Neutrophil (primary cell): ENCODE measurements around the gene RAB25.

ENCODE experiments used
- H3K27ac ChIP-seq: fragments of 200-600 bp; sonication (generic); 2 replicates; pipeline ENCODE4 v1.5.1; 2016; ENCODE audit warnings: mild to moderate bottlenecking, moderate library complexity
- H3K27me3 ChIP-seq: fragments of 200-600 bp; sonication (generic); 2 replicates; pipeline ENCODE4 v1.6.0; 2016; ENCODE audit warnings: mild to moderate bottlenecking
- H3K36me3 ChIP-seq: fragments of 200-600 bp; sonication (generic); 2 replicates; pipeline ENCODE4 v1.5.1; 2017
- H3K4me1 ChIP-seq, 2 experiments: fragments of 200-600 bp in 1 of 2; sonication (generic) in 1 of 2; 1 replicate in 1 of 2; 2 replicates in 1 of 2; pipeline versions ENCODE4 v1.5.1 to v1.6.1; 2013 to 2016; ENCODE audit warnings: low read depth in 1 of 2, low read length in 1 of 2, mild to moderate bottlenecking in 1 of 2, moderate library complexity in 1 of 2; ENCODE audit not compliant: control insufficient read depth in 1 of 2, insufficient read depth in 1 of 2
- H3K4me3 ChIP-seq, 2 experiments: fragments of 200-600 bp in 1 of 2; sonication (generic) in 1 of 2; 1 replicate in 1 of 2; 2 replicates in 1 of 2; pipeline ENCODE4 v1.5.1; 2013 to 2016; ENCODE audit warnings: low read depth in 1 of 2, low read length in 1 of 2, mild to moderate bottlenecking in 1 of 2, moderate library complexity in 1 of 2
- H3K9me3 ChIP-seq: fragments of 200-600 bp; sonication (generic); 2 replicates; pipeline ENCODE4 v1.5.1; 2016
- TF ChIP-seq, protein P1 (sequence below): fragments of 200-600 bp; sonication (generic); IDR thresholded peaks from 2 replicates; pipeline ENCODE4 v1.5.1; 2016; ENCODE audit warnings: antibody characterized with exemption

The RAB25 gene

GRCh38 chr1:156073740-156074139 lies 12.8 kb downstream of the RAB25 start:
- peaks cover 44% of the 10 kb centered on the region for H3K27me3 ChIP-seq
- no peak overlapping the region for H3K27ac ChIP-seq
- TF ChIP-seq, protein P1, sequence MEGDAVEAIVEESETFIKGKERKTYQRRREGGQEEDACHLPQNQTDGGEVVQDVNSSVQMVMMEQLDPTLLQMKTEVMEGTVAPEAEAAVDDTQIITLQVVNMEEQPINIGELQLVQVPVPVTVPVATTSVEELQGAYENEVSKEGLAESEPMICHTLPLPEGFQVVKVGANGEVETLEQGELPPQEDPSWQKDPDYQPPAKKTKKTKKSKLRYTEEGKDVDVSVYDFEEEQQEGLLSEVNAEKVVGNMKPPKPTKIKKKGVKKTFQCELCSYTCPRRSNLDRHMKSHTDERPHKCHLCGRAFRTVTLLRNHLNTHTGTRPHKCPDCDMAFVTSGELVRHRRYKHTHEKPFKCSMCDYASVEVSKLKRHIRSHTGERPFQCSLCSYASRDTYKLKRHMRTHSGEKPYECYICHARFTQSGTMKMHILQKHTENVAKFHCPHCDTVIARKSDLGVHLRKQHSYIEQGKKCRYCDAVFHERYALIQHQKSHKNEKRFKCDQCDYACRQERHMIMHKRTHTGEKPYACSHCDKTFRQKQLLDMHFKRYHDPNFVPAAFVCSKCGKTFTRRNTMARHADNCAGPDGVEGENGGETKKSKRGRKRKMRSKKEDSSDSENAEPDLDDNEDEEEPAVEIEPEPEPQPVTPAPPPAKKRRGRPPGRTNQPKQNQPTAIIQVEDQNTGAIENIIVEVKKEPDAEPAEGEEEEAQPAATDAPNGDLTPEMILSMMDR, result no peak
- H3K4me1 ChIP-seq, result peaks cover 6% of the 10 kb centered on the region in 2 experiments
- H3K4me3 ChIP-seq, result no peak overlapping the region
- no peaks in the 10 kb centered on the region for H3K9me3 ChIP-seq
- H3K36me3 ChIP-seq, result no peaks in the 10 kb centered on the region

- H3K27me3 ChIP-seq, result peaks cover 53% of the 10 kb centered on the region
- no peaks in the 10 kb centered on the region for H3K9me3 ChIP-seq
- TF ChIP-seq, protein P1, result no peak
- H3K36me3 ChIP-seq, result no peaks in the 10 kb centered on the region
- H3K4me3 ChIP-seq, result no peak overlapping the region
- H3K4me1 ChIP-seq, result peaks cover 3 to 6% of the 10 kb centered on the region in 2 experiments
- H3K27ac ChIP-seq, result no peak overlapping the region
Observed at GRCh38 chr1:156074661-156075060, 13.7 kb downstream of the RAB25 start.

- TF ChIP-seq, protein P1, result no peak
- Histone ChIP-seq H3K4me1 (peaks cover 0 to 6% of the 10 kb centered on the region in 2 experiments), H3K36me3 (no peaks in the 10 kb centered on the region), H3K4me3 (no peak overlapping the region), H3K27ac (no peak overlapping the region), H3K27me3 (peaks cover 58% of the 10 kb centered on the region), H3K9me3 (no peaks in the 10 kb centered on the region)
Observed at GRCh38 chr1:156075162-156075561, 14.2 kb downstream of the RAB25 start.

DNA sequence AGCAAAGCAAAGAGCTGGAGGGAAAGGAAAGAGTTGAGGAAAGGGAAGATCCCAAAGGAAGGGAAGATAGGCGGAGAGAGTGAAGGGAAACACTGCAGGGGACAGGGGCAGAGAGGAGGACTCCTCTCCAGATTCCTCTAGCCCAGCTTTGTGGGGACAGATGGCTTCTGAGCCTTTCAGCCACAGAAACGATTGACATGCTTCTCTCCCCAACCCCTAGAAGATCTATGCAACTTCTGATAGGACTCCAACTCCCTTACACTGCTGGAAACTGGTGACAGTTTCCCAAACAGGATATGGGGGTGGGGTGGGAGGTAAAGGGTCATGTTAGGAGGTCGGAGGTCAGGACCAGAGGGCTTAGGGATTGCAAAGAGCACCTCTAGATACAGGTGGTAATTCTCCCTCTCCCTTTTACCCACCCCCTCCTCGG lies 14.8 kb downstream of the RAB25 start:
- Histone ChIP-seq H3K4me1 (peaks cover 0 to 6% of the 10 kb centered on the region in 2 experiments), H3K27ac (no peak overlapping the region), H3K9me3 (no peaks in the 10 kb centered on the region), H3K36me3 (no peaks in the 10 kb centered on the region), H3K4me3 (no peak overlapping the region), H3K27me3 (peaks cover 65% of the 10 kb centered on the region)
- TF ChIP-seq, protein P1, result no peak

GRCh38 chr1:156076609-156077429 lies 15.9 kb downstream of the RAB25 start:
- Histone ChIP-seq H3K36me3 (no peaks in the 10 kb centered on the region), H3K4me3 (no peak overlapping the region), H3K27me3 (peaks cover 75% of the 10 kb centered on the region), H3K27ac (no peak overlapping the region), H3K9me3 (no peaks in the 10 kb centered on the region), H3K4me1 (peaks cover 2 to 8% of the 10 kb centered on the region in 2 experiments)
- TF ChIP-seq, protein P1, result no peak
